H1 (cell line): ENCODE data around the gene SPTBN4. TPM values are rescaled to one million over a fixed set of nuclear protein-coding genes. Genes with fewer than 3 reads are reported as not detected.

Experiments used
- CTCF ChIA-PET: fragments of 300-600 bp; sonication (Branson Sonifier 250); formaldehyde crosslinking; loops from one replicate; lab custom pipeline; 2021; ENCODE audit not compliant: partially characterized antibody; lab: Charles Lee
- POLR2A ChIA-PET: fragments of 300-600 bp; sonication (Branson Sonifier 250); formaldehyde crosslinking; loops from one replicate; lab custom pipeline; 2021; ENCODE audit warnings: inconsistent platforms; ENCODE audit not compliant: partially characterized antibody; lab: Charles Lee
- DNase-seq, 2 experiments: peaks; one replicate each; pipeline versions ENCODE4 v3.0.0 to v3.0.0-alpha.2; 2010 to 2022; ENCODE audit warnings: low spot score in 2 of 2, low read depth in 1 of 2, mixed read lengths in 1 of 2
- FAIRE-seq: peaks from 2 replicates; lab custom pipeline; 2011; peaks lifted over from hg19 to GRCh38; lab: Jason Lieb, UNC
- H2AFZ ChIP-seq: 2 replicates; pipeline ENCODE4 v1.8.1; 2012; ENCODE audit warnings: low read length, inconsistent platforms
- H2AK5ac ChIP-seq: 2 replicates; pipeline ENCODE4 v1.6.1; 2013; ENCODE audit warnings: low read depth, low read length
- H2BK120ac ChIP-seq: replicated peaks from 2 replicates; pipeline ENCODE3; 2013; ENCODE audit warnings: low read depth, low read length, inconsistent platforms
- H2BK12ac ChIP-seq: 2 replicates; pipeline ENCODE4 v1.6.1; 2013; ENCODE audit warnings: low read depth, low read length
- H2BK15ac ChIP-seq: 2 replicates; pipeline ENCODE4 v1.6.1; 2013; ENCODE audit warnings: low read length
- H2BK20ac ChIP-seq: 2 replicates; pipeline ENCODE4 v1.6.1; 2013; ENCODE audit warnings: low read length
- H2BK5ac ChIP-seq: 2 replicates; pipeline ENCODE4 v1.6.1; 2013; ENCODE audit warnings: low read depth, low read length
- H3K14ac ChIP-seq: 2 replicates; pipeline ENCODE4 v1.6.1; 2013; ENCODE audit warnings: inconsistent platforms; ENCODE audit not compliant: insufficient read length
- H3K18ac ChIP-seq: 2 replicates; pipeline ENCODE4 v1.6.1; 2013; ENCODE audit warnings: low read length; ENCODE audit errors: extremely low read depth
- H3K23ac ChIP-seq: 2 replicates; pipeline ENCODE4 v1.6.1; 2013; ENCODE audit warnings: inconsistent platforms; ENCODE audit not compliant: insufficient read length
- H3K23me2 ChIP-seq: 2 replicates; pipeline ENCODE4 v1.6.1; 2013; ENCODE audit warnings: low read depth, low read length
- H3K27ac ChIP-seq: 2 replicates; pipeline ENCODE4 v1.6.1; 2011; ENCODE audit warnings: low read depth, low read length, inconsistent platforms
- H3K27me3 ChIP-seq, 4 experiments: replicated peaks in 1 of 4; 1 replicate in 1 of 4; 2 replicates in 3 of 4; pipeline versions ENCODE4 v1.6.1 to v1.8.1; 2011 to 2013; ENCODE audit warnings: low read length in 3 of 4, mild to moderate bottlenecking in 3 of 4, inconsistent platforms in 2 of 4, mixed read lengths in 2 of 4, moderate library complexity in 1 of 4; ENCODE audit not compliant: control insufficient read depth in 3 of 4, insufficient read depth in 3 of 4; ENCODE audit errors: extremely low read depth in 1 of 4
- H3K36me3 ChIP-seq, 4 experiments: 2 replicates each; pipeline versions ENCODE4 v1.6.1 to v1.8.1; 2011 to 2013; ENCODE audit warnings: mild to moderate bottlenecking in 4 of 4, low read length in 3 of 4, moderate library complexity in 2 of 4, control low read depth in 1 of 4, inconsistent platforms in 1 of 4; ENCODE audit not compliant: insufficient read depth in 4 of 4, control insufficient read depth in 2 of 4
- H3K4ac ChIP-seq: replicated peaks from 2 replicates; pipeline ENCODE3; 2013; ENCODE audit warnings: low read length, low read depth, mixed read lengths, inconsistent platforms; ENCODE audit not compliant: insufficient read length
- H3K4me1 ChIP-seq, 4 experiments: replicated peaks in 1 of 4; 1 replicate in 1 of 4; 2 replicates in 3 of 4; pipeline versions ENCODE4 v1.6.1 to v1.8.1; 2011 to 2013; ENCODE audit warnings: low read length in 3 of 4, inconsistent platforms in 2 of 4, mixed read lengths in 1 of 4; ENCODE audit not compliant: insufficient read depth in 4 of 4, control insufficient read depth in 3 of 4
- H3K4me2 ChIP-seq, 2 experiments: 2 replicates each; pipeline versions ENCODE4 v1.6.1 to v1.8.1; 2011 to 2013; ENCODE audit warnings: low read depth in 2 of 2, low read length in 2 of 2, control low read depth in 1 of 2, inconsistent platforms in 1 of 2, mild to moderate bottlenecking in 1 of 2; ENCODE audit not compliant: insufficient read depth in 1 of 2
- H3K4me3 ChIP-seq, 4 experiments: fragments of 200-600, 300-600 bp in 1 of 4; sonication (generic), shearing (Covaris generic), sonication (Bioruptor Twin) in 1 of 4; 2 replicates each; pipeline versions ENCODE4 v1.5.1 to v1.8.1; 2011 to 2016; ENCODE audit warnings: low read length in 4 of 4, low read depth in 3 of 4, control low read depth in 2 of 4, inconsistent platforms in 2 of 4, mild to moderate bottlenecking in 2 of 4, mixed read lengths in 1 of 4, moderate library complexity in 1 of 4; ENCODE audit not compliant: insufficient read depth in 2 of 4; ENCODE audit errors: extremely low read depth in 1 of 4
- H3K56ac ChIP-seq: replicated peaks from 2 replicates; pipeline ENCODE3; 2013; ENCODE audit warnings: low read depth, mild to moderate bottlenecking, mixed read lengths, low read length, inconsistent platforms; ENCODE audit not compliant: insufficient read length
- H3K79me1 ChIP-seq: 2 replicates; pipeline ENCODE4 v1.6.1; 2013; ENCODE audit warnings: low read depth, low read length, control low read depth
- H3K79me2 ChIP-seq, 2 experiments: 2 replicates each; pipeline versions ENCODE4 v1.6.1 to v1.8.1; 2012 to 2013; ENCODE audit warnings: low read length in 2 of 2, mild to moderate bottlenecking in 2 of 2, inconsistent platforms in 1 of 2; ENCODE audit not compliant: insufficient read depth in 2 of 2, control insufficient read depth in 1 of 2
- H3K9ac ChIP-seq, 4 experiments: replicated peaks in 1 of 4; 1 replicate in 1 of 4; 2 replicates in 3 of 4; pipeline versions ENCODE4 v1.6.1 to v1.8.1; 2011 to 2013; ENCODE audit warnings: low read depth in 3 of 4, low read length in 3 of 4, control low read depth in 2 of 4, mild to moderate bottlenecking in 2 of 4, moderate library complexity in 2 of 4, inconsistent platforms in 1 of 4; ENCODE audit errors: extremely low read depth in 1 of 4
- H3K9me3 ChIP-seq, 2 experiments: 2 replicates each; pipeline versions ENCODE4 v1.6.1 to v1.8.1; 2012 to 2013; ENCODE audit warnings: mild to moderate bottlenecking in 2 of 2, moderate library complexity in 2 of 2, control low read depth in 1 of 2, inconsistent platforms in 1 of 2, low read depth in 1 of 2, low read length in 1 of 2, mixed read lengths in 1 of 2; ENCODE audit not compliant: insufficient read depth in 2 of 2
- H4K20me1 ChIP-seq, 2 experiments: replicated peaks in 1 of 2; 2 replicates each; pipeline versions ENCODE3 to v1.8.1; 2011 to 2013; ENCODE audit warnings: inconsistent platforms in 2 of 2, low read length in 2 of 2, mild to moderate bottlenecking in 1 of 2; ENCODE audit not compliant: insufficient read depth in 2 of 2, control insufficient read depth in 1 of 2
- H4K5ac ChIP-seq: 2 replicates; pipeline ENCODE4 v1.6.1; 2013; ENCODE audit warnings: low read length, low read depth, mixed read lengths, inconsistent platforms; ENCODE audit not compliant: insufficient read length
- H4K8ac ChIP-seq: 2 replicates; pipeline ENCODE4 v1.8.0; 2013; ENCODE audit warnings: mild to moderate bottlenecking, moderate library complexity, low read length, inconsistent platforms; ENCODE audit not compliant: insufficient read depth; ENCODE audit errors: extremely low read depth
- H4K91ac ChIP-seq: replicated peaks from 2 replicates; pipeline ENCODE3; 2013; ENCODE audit warnings: low read length, mixed read lengths, inconsistent platforms; ENCODE audit not compliant: insufficient read length
- TEAD4 ChIP-seq: IDR thresholded peaks from 2 replicates; pipeline ENCODE4 v1.6.1; 2012; ENCODE audit warnings: low read depth, low read length, inconsistent platforms, mixed read lengths
- WGBS, 2 experiments: shearing (Covaris generic) in 1 of 2; methylation state at CpG; one replicate each; pipeline versions ENCODE4 v1.1.6 to v1.1.7; 2013 to 2015; ENCODE audit warnings: low lambda C conversion rate in 2 of 2, mixed read lengths in 2 of 2, inconsistent platforms in 1 of 2, low coverage in 1 of 2, missing lambda C conversion rate in 1 of 2; ENCODE audit not compliant: insufficient replicate concordance in 2 of 2, insufficient coverage in 1 of 2, insufficient read length in 1 of 2; ENCODE audit errors: extremely low coverage in 1 of 2, missing lambda C conversion rate in 1 of 2; 5-methylcytosine and 5-hydroxymethylcytosine counted together
- polyA plus RNA-seq, 7 experiments: library from polyadenylated mRNA; depleted of rRNA in 3 of 7; stranded (reverse) in 5 of 7; unstranded in 2 of 7; fragments of >200 nt in 5 of 7; fragments of 200-250 nt in 2 of 7; gene quantifications; 1 replicate in 5 of 7; 2 replicates in 1 of 7; 4 replicates in 1 of 7; pipeline versions ENCODE4 v1.2.1 to v1.2.3, GENCODE V29; 2011 to 2013; ENCODE audit warnings: missing spikeins in 2 of 7, mixed read lengths in 2 of 7
- total RNA-seq: library from RNA; stranded (reverse); fragmentation: NEBNext Ultra II Directional; extraction: Animal tissue kit (Norgen Biotek cat#: 25700); gene quantifications from 2 replicates; pipeline ENCODE4 v1.2.1, GENCODE V29; 2021

SPTBN4 gene
- total and polyA plus RNA-seq, 2 of the 8 experiments (the other 6 are each of a cell fraction or from before 2014, with no cell fraction given): 1.9 to 3.0 TPM

DNA sequence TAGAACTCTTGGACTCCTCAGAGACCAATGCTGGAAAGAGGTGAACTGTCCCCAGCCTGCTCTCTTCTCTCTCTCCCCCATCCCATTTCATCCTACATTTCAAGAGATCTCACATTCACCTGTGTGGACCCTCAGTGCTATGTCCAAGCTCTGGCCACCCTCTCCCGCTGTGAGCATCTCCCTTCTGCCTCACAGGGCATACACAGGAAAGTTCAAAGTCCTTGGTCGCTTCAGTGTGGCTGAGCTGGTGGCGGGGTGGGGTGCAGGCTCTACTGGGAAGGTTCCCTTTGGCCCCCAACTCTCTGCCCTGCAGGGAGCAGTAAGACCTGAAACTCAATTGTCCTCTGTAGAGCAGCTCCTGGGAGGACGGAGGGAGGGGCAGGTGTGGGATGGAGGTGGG lies 27.0 kb downstream of the SPTBN4 start:
- POLR2A ChIA-PET: no interaction called here
- Histone ChIP-seq H2BK20ac (no peak overlapping the region), H4K8ac (no peak overlapping the region), H3K14ac (no peak overlapping the region), H3K27me3 (peaks cover 0 to 5% (median 1%) of the 10 kb centered on the region in 4 experiments; a peak in 3 of 7 replicates), H3K79me2 (no peaks in the 10 kb centered on the region), H3K4me1 (no peaks in the 10 kb centered on the region), H3K9me3 (0 out of 4 replicates have a peak, but pooled peaks cover 0 to 2% of the 10 kb centered on the region in 2 experiments), H3K9ac (no peak overlapping the region), H3K4me3 (no peak overlapping the region), H2AFZ (no peak overlapping the region), H2BK120ac (no peak overlapping the region), H2AK5ac (no peak overlapping the region), H3K79me1 (no peaks in the 10 kb centered on the region), H3K18ac (no peak overlapping the region), H4K5ac (no peak overlapping the region), H3K4ac (no peak overlapping the region), H3K23me2 (peaks cover 1% of the 10 kb centered on the region; the same call in 1 of the 2 replicates), H2BK15ac (no peak overlapping the region), H2BK5ac (no peak overlapping the region), H3K4me2 (no peak overlapping the region), H2BK12ac (no peak overlapping the region), H3K23ac (no peak overlapping the region), H3K27ac (no peak overlapping the region), H4K91ac (no peak overlapping the region), H4K20me1 (no peaks in the 10 kb centered on the region), H3K36me3 (no peaks in the 10 kb centered on the region), H3K56ac (no peak overlapping the region)
- DNase-seq: no peak
- CTCF ChIA-PET: interaction anchor here (0.7 to 2.2 kb wide), 4 partner anchors 10 to 29 kb away, joined by 3 to 8 read pairs (median 4); no protein-coding TSS in a partner anchor
- WGBS, 2 experiments: 64% methylated on average over 4 of the region's 4 CpGs; no CpG with 5 or more reads in 1 of the 2 experiments
- TF ChIP-seq TEAD4: no peak
- no peak for FAIRE-seq
